HCT116 (cell line): ENCODE measurements around the gene PRPF39.

Experiments used
- CTCF ChIP-seq, 3 experiments: fragments of 200-600 bp in 1 of 3; sonication (generic) in 1 of 3; IDR thresholded peaks in 2 of 3; conservative IDR thresholded peaks in 1 of 3; 2 replicates each; pipeline ENCODE4 v1.5.1; 2012 to 2017; ENCODE audit warnings: low read depth in 2 of 3, low read length in 2 of 3, antibody characterized with exemption in 1 of 3, borderline replicate concordance in 1 of 3, control low read depth in 1 of 3, mild to moderate bottlenecking in 1 of 3, mixed read lengths in 1 of 3, mixed run types in 1 of 3, moderate library complexity in 1 of 3; ENCODE audit not compliant: insufficient read depth in 1 of 3
- EGR1 ChIP-seq: IDR thresholded peaks from 2 replicates; pipeline ENCODE4 v1.6.1; 2012; ENCODE audit warnings: low read depth
- EZH2 ChIP-seq: fragments of 200-600 bp; sonication (generic); IDR thresholded peaks from 2 replicates; pipeline ENCODE4 v1.6.1; 2017; ENCODE audit warnings: antibody characterized with exemption, mixed run types
- EZH2phosphoT487 ChIP-seq: fragments of 200-600 bp; IDR thresholded peaks from 2 replicates; pipeline ENCODE4 v1.6.1; 2018; ENCODE audit warnings: antibody characterized with exemption, borderline replicate concordance
- MAX ChIP-seq: IDR thresholded peaks from 2 replicates; pipeline ENCODE4 v1.6.1; 2012
- POLR2AphosphoS5 ChIP-seq: IDR thresholded peaks from 2 replicates; pipeline ENCODE4 v1.6.1; 2011; ENCODE audit warnings: mild to moderate bottlenecking, low read depth, low read length, moderate library complexity
- RAD21 ChIP-seq: IDR thresholded peaks from 2 replicates; pipeline ENCODE4 v1.6.1; 2012; ENCODE audit warnings: low read depth, mild to moderate bottlenecking
- TCF7L2 ChIP-seq: IDR thresholded peaks from 2 replicates; pipeline ENCODE4 v1.7.0; 2011; ENCODE audit warnings: borderline replicate concordance, inconsistent platforms; ENCODE audit not compliant: insufficient read depth, insufficient read length; ENCODE audit errors: extremely low read depth
- YY1 ChIP-seq: IDR thresholded peaks from 2 replicates; pipeline ENCODE4 v1.6.1; 2011; ENCODE audit warnings: low read length, low read depth, moderate library complexity, mild to moderate bottlenecking; ENCODE audit not compliant: insufficient replicate concordance; ENCODE audit errors: extremely low read depth
- ZNF274 ChIP-seq: fragments of 200-500 bp; sonication (Bioruptor generic); IDR thresholded peaks from 2 replicates; pipeline ENCODE4 v1.6.1; 2014; ENCODE audit warnings: mild to moderate bottlenecking, low read depth, low read length, inconsistent platforms
- TF ChIP-seq, protein P1 (sequence below): IDR thresholded peaks from 2 replicates; pipeline ENCODE4 v1.6.1; 2012; ENCODE audit warnings: low read depth

DNA sequence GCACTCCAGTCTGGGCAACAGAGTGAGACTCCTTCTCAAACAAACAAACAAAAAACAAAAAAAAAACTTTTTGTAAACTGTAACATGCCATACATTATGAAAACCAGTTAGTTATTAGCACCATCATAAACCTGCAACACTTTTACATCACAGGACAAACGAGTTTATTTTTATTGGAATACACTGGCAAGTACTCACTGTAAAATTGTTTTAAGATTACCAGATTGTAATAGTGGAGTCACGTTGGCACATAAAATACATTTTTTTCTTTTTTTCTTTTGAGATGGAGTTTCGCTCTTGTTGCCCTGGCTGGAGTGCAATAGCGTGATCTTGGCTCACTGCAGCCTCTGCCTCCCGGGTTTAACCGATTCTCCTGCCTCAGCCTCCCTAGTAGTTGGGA, 34.7 kb downstream of the PRPF39 start:
- TF ChIP-seq CTCF (IDR thresholded peaks at IDR 0.05 in 2 of 3, conservative IDR thresholded peaks at IDR 0.05 in 1 of 3; ENCODE audit: borderline replicate concordance in 1 of 3, insufficient read depth in 1 of 3, low read depth in 2 of 3, low read length in 2 of 3): no peak
- no peak for TF ChIP-seq EZH2phosphoT487
- TF ChIP-seq EZH2: no peak
- no peak for TF ChIP-seq POLR2AphosphoS5
- TF ChIP-seq RAD21: no peak
- no peak for TF ChIP-seq YY1
- TF ChIP-seq MAX: no peak
- no peak for TF ChIP-seq EGR1
- TF ChIP-seq, protein P1, sequence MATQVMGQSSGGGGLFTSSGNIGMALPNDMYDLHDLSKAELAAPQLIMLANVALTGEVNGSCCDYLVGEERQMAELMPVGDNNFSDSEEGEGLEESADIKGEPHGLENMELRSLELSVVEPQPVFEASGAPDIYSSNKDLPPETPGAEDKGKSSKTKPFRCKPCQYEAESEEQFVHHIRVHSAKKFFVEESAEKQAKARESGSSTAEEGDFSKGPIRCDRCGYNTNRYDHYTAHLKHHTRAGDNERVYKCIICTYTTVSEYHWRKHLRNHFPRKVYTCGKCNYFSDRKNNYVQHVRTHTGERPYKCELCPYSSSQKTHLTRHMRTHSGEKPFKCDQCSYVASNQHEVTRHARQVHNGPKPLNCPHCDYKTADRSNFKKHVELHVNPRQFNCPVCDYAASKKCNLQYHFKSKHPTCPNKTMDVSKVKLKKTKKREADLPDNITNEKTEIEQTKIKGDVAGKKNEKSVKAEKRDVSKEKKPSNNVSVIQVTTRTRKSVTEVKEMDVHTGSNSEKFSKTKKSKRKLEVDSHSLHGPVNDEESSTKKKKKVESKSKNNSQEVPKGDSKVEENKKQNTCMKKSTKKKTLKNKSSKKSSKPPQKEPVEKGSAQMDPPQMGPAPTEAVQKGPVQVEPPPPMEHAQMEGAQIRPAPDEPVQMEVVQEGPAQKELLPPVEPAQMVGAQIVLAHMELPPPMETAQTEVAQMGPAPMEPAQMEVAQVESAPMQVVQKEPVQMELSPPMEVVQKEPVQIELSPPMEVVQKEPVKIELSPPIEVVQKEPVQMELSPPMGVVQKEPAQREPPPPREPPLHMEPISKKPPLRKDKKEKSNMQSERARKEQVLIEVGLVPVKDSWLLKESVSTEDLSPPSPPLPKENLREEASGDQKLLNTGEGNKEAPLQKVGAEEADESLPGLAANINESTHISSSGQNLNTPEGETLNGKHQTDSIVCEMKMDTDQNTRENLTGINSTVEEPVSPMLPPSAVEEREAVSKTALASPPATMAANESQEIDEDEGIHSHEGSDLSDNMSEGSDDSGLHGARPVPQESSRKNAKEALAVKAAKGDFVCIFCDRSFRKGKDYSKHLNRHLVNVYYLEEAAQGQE: no peak
- TF ChIP-seq TCF7L2: no peak
- no peak for TF ChIP-seq ZNF274
